ENCODE data around the gene GOT2.
"Not testable (repeated sequence)": the region's sequence is repeated elsewhere in the genome, so short reads cannot be mapped to it uniquely, and the experiment has no call there.

GOT2 gene

GRCh38 chr16:58717994-58718393 lies 16.1 kb downstream of the GOT2 start:
- no peak for DNase-seq (ENCODE audit: low read depth, low spot score)

GRCh38 chr16:58716468-58716867 lies 17.6 kb downstream of the GOT2 start:
- no peak for DNase-seq (ENCODE audit: low read depth, low spot score)

GRCh38 chr16:58713742-58714141 lies 20.4 kb downstream of the GOT2 start:
- no peak for DNase-seq (ENCODE audit: low read depth, low spot score)

GRCh38 chr16:58709333-58709732 lies 24.8 kb downstream of the GOT2 start:
- no peak for DNase-seq (ENCODE audit: low read depth, low spot score)

GRCh38 chr16:58699151-58699550 lies 35.0 kb downstream of the GOT2 start:
- DNase-seq (ENCODE audit: low read depth, low spot score) = no peak

- DNase-seq (ENCODE audit: low read depth, low spot score) = no peak
Observed at GRCh38 chr16:58695368-58695767, 38.7 kb downstream of the GOT2 start.

GRCh38 chr16:58692450-58692849 lies 41.7 kb downstream of the GOT2 start:
- DNase-seq (ENCODE audit: low read depth, low spot score) = no peak

GRCh38 chr16:58686985-58687706 lies 47.0 kb downstream of the GOT2 start:
- DNase-seq (ENCODE audit: low read depth, low spot score) = not testable (repeated sequence)

GRCh38 chr16:58685084-58685449 lies 49.0 kb downstream of the GOT2 start:
- no peak for DNase-seq (ENCODE audit: low read depth, low spot score)

- peak; percentile 48 for DNase-seq (ENCODE audit: low read depth, low spot score)
Observed at GRCh38 chr16:58684354-58685083, 49.6 kb downstream of the GOT2 start, which contains the start of gene SLC38A7. Gene SLC38A7, minus strand, starts transcription at chr16:58684770. Its CDS starts 4,644 bp downstream, at chr16:58680126.

GRCh38 chr16:58684001-58684353 lies 50.1 kb downstream of the GOT2 start:
- DNase-seq (ENCODE audit: low read depth, low spot score) = no peak

GRCh38 chr16:58679763-58680162 lies 54.4 kb downstream of the GOT2 start:
- no peak for DNase-seq (ENCODE audit: low read depth, low spot score)

- no peak for DNase-seq (ENCODE audit: low read depth, low spot score)
Observed at GRCh38 chr16:58678716-58679115, 55.4 kb downstream of the GOT2 start.

GRCh38 chr16:58678269-58678668 lies 55.8 kb downstream of the GOT2 start:
- no peak for DNase-seq (ENCODE audit: low read depth, low spot score)

GRCh38 chr16:58670946-58671583 lies 63.1 kb downstream of the GOT2 start:
- no peak for DNase-seq (ENCODE audit: low read depth, low spot score)

- no peak for DNase-seq (ENCODE audit: low read depth, low spot score)
Observed at GRCh38 chr16:58670177-58670576, 63.9 kb downstream of the GOT2 start.

GRCh38 chr16:58665200-58665599 lies 68.9 kb downstream of the GOT2 start:
- DNase-seq (ENCODE audit: low read depth, low spot score) = no peak

GRCh38 chr16:58661199-58661830 lies 72.8 kb downstream of the GOT2 start:
- DNase-seq (ENCODE audit: low read depth, low spot score) = no peak

GRCh38 chr16:58659911-58660310 lies 74.2 kb downstream of the GOT2 start:
- not testable (repeated sequence) for DNase-seq (ENCODE audit: low read depth, low spot score)

- no peak for DNase-seq (ENCODE audit: low read depth, low spot score)
Observed at GRCh38 chr16:58658796-58659211, 75.3 kb downstream of the GOT2 start.

Data from activated naive CD8-positive, alpha-beta T cell treated with anti-CD3 and anti-CD28 coated beads, Interleukin-2, amount 50 U/mL, for 16 hours (primary cell).